Measurements from ENCODE around the gene LMAN2L. TPM values are rescaled to one million over a fixed set of nuclear protein-coding genes. Genes with fewer than 3 reads are reported as not detected.
A peak's percentile ranks its signal among the peaks of the same experiment; 100 is the strongest.

Gene LMAN2L
- total RNA-seq, 2 donors from 2014 or later = 6.6 to 7.8 TPM

GRCh38 chr2:96771796-96772618 lies 32.1 kb upstream of the LMAN2L start:
- TF ChIP-seq POLR2A (IDR thresholded peaks at IDR 0.05) (no peak), CTCF (IDR thresholded peaks at IDR 0.05) (peak in 3 of 7 experiments; percentile 25 to 34 (median 33))
- no peaks in the 10 kb centered on the region for H3K36me3 ChIP-seq (replicated peaks in 1 of 2; ENCODE audit: insufficient read depth in 1 of 2, low read depth in 2 of 2)
- ATAC-seq (peak; percentile 64), DNase-seq (peak; percentile 24 to 62 (median 51))
- H3K9me3 ChIP-seq = no peaks in the 10 kb centered on the region
- H3K27ac ChIP-seq = peak overlapping the region in 1 of 4 donors; percentile 45
- H3K4me1 ChIP-seq = peaks cover 14% of the 10 kb centered on the region
- 86% methylated on average over 20 of the region's 20 CpGs for WGBS, 2 donors
- no peak overlapping the region for H3K4me3 ChIP-seq
- no peaks in the 10 kb centered on the region for H3K27me3 ChIP-seq
- intact Hi-C loops (cut with DNase I) = no loop called here

GRCh38 chr2:96770442-96771202 lies 30.8 kb upstream of the LMAN2L start:
- H3K4me3 ChIP-seq = no peak overlapping the region
- 90 to 91% methylated on average over 13 to 25 of the region's 25 CpGs for WGBS, 2 donors
- ATAC-seq (no peak), DNase-seq (no peak)
- H3K27ac ChIP-seq = peak overlapping the region in 1 of 4 donors; percentile 45
- TF ChIP-seq CTCF (IDR thresholded peaks at IDR 0.05) = no peak
- TF ChIP-seq POLR2A (IDR thresholded peaks at IDR 0.05) = no peak
- H3K36me3 ChIP-seq (replicated peaks in 1 of 2; ENCODE audit: insufficient read depth in 1 of 2, low read depth in 2 of 2) = no peaks in the 10 kb centered on the region
- intact Hi-C loops (cut with DNase I) = no loop called here
- peaks cover 14% of the 10 kb centered on the region for H3K4me1 ChIP-seq
- H3K9me3 ChIP-seq = no peaks in the 10 kb centered on the region
- no peaks in the 10 kb centered on the region for H3K27me3 ChIP-seq

GRCh38 chr2:96769814-96770213 lies 29.9 kb upstream of the LMAN2L start:
- WGBS, 2 donors = 41 to 59% methylated on average over 3 to 7 of the region's 7 CpGs
- peak; percentile 19 for ATAC-seq
- intact Hi-C loops (cut with DNase I) = no loop called here

GRCh38 chr2:96768083-96768561 lies 28.3 kb upstream of the LMAN2L start:
- no peak overlapping the region for H3K27ac ChIP-seq
- TF ChIP-seq POLR2A (IDR thresholded peaks at IDR 0.05) (no peak), CTCF (IDR thresholded peaks at IDR 0.05) (no peak)
- H3K36me3 ChIP-seq (replicated peaks in 1 of 2; ENCODE audit: insufficient read depth in 1 of 2, low read depth in 2 of 2) = no peaks in the 10 kb centered on the region
- intact Hi-C loops (cut with DNase I) = no loop called here
- H3K4me3 ChIP-seq = no peak overlapping the region
- peaks cover 35% of the 10 kb centered on the region for H3K4me1 ChIP-seq
- WGBS, 2 donors = 82 to 83% methylated on average over 8 of the region's 8 CpGs
- H3K9me3 ChIP-seq = no peaks in the 10 kb centered on the region
- no peaks in the 10 kb centered on the region for H3K27me3 ChIP-seq
- no peak for DNase-seq
- no peak for ATAC-seq

More at GRCh38 chr2:96769814-96770213, 29.9 kb upstream of the LMAN2L start:
- Histone ChIP-seq H3K27ac (peak overlapping the region in 1 of 4 donors; percentile 34), H3K27me3 (no peaks in the 10 kb centered on the region), H3K36me3 (replicated peaks in 1 of 2; ENCODE audit: insufficient read depth in 1 of 2, low read depth in 2 of 2) (no peaks in the 10 kb centered on the region), H3K4me3 (no peak overlapping the region), H3K4me1 (peaks cover 18% of the 10 kb centered on the region), H3K9me3 (no peaks in the 10 kb centered on the region)
- no peak for TF ChIP-seq CTCF (IDR thresholded peaks at IDR 0.05)
- DNase-seq = peak in 2 of 4 donors; percentile 37 to 54

Measured in body of pancreas (tissue), 4 donors.